Astrocyte of the spinal cord (primary cell): ENCODE measurements around the gene PCNT.

Experiments
- DNase-seq: peaks from one replicate; pipeline ENCODE4 v3.0.0; 2011; ENCODE audit warnings: low read depth, low spot score
- H3K4me3 ChIP-seq: 2 replicates; pipeline ENCODE4 v1.5.1; 2011; ENCODE audit warnings: low read depth, mild to moderate bottlenecking, low read length, moderate library complexity
- in situ Hi-C: cut with HindIII; loops from 2 replicates; pipeline ENCODE4 v1.10.0; 2017; ENCODE audit warnings: low sequenced_read_pairs
- TF ChIP-seq, protein P1 (sequence below): IDR thresholded peaks from 2 replicates; pipeline ENCODE4 v1.5.1; 2012; ENCODE audit warnings: low read depth, mild to moderate bottlenecking, low read length, inconsistent platforms

The PCNT gene

DNA sequence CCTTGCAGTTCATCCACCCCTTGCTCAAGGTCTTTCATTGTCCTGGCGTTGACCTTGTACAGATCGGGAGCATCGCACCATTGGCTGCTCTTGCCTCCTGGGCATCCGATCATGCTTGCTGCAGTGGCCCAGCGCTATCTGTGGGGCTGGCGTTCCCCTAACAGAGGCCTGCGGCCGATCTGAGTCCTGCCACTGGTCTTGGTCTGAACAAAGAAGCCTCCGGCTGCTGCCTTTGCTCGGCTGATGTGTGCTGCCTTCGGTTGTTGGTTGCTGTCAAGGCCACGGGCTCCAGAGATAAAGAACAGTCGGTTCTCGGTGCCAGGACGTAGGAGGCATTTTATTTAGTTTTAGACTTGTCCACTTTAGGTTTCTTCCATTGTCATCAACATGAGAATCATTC is 39.0 kb downstream of the PCNT start:
- no peak overlapping the region for H3K4me3 ChIP-seq
- TF ChIP-seq, protein P1, sequence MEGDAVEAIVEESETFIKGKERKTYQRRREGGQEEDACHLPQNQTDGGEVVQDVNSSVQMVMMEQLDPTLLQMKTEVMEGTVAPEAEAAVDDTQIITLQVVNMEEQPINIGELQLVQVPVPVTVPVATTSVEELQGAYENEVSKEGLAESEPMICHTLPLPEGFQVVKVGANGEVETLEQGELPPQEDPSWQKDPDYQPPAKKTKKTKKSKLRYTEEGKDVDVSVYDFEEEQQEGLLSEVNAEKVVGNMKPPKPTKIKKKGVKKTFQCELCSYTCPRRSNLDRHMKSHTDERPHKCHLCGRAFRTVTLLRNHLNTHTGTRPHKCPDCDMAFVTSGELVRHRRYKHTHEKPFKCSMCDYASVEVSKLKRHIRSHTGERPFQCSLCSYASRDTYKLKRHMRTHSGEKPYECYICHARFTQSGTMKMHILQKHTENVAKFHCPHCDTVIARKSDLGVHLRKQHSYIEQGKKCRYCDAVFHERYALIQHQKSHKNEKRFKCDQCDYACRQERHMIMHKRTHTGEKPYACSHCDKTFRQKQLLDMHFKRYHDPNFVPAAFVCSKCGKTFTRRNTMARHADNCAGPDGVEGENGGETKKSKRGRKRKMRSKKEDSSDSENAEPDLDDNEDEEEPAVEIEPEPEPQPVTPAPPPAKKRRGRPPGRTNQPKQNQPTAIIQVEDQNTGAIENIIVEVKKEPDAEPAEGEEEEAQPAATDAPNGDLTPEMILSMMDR = no peak
- in situ Hi-C loops = no loop called here
- DNase-seq = no peak

DNA sequence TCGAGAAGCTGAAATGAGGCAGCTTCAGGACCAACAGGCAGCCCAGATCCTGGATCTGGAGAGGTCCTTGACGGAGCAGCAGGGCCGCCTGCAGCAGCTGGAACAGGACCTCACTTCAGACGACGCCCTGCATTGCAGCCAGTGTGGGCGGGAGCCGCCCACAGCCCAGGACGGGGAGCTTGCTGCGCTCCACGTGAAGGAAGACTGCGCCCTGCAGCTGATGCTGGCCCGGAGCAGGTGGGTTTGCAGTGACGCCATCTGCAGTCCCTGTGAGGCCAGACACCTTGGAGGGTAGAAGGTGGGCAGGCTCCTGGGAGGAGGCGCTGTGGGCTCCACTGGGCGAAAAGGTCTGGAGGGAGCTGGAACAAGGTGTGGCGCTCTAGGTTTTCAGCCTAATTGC is 39.7 kb downstream of the PCNT start:
- in situ Hi-C loops = no loop called here
- TF ChIP-seq, protein P1 = no peak

DNA sequence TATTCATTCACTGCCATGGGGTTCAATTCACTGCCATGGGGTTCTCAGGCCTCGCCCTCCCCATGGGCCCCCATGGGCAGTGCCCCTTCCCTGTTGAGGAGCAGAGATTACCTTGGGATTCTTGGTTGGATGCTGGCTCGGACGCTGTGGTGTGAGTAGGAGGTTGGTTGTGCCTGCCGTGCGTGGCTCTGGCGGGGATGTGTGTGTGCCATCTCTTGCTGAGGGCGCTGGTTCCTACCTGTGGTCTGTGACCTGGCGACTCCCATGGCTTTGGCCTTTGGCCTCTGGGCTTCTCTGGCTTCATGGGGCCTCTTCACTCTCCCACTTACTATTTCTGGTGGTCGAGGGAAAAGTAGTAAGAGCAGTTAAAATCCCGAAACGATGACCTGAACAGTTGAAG is 42.1 kb downstream of the PCNT start:
- in situ Hi-C loops = no loop called here
- TF ChIP-seq, protein P1 = no peak
- no peak overlapping the region for H3K4me3 ChIP-seq
- no peak for DNase-seq

More for the DNA sequence above, 39.7 kb downstream of the PCNT start:
- DNase-seq = no peak
- no peak overlapping the region for H3K4me3 ChIP-seq

DNA sequence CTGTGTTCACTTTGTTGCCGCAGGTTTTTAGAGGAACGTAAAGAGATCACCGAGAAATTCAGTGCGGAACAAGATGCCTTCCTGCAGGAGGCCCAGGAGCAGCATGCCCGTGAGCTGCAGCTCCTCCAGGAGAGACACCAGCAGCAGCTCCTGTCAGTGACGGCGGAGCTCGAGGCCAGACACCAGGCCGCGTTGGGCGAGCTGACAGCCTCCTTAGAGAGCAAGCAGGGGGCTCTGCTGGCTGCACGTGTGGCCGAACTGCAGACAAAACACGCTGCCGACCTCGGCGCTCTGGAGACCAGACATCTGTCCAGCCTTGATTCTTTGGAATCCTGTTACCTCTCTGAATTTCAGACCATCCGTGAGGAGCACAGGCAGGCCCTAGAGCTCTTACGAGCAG is 42.6 kb downstream of the PCNT start:
- DNase-seq = no peak
- in situ Hi-C loops = no loop called here
- TF ChIP-seq, protein P1 = no peak
- no peak overlapping the region for H3K4me3 ChIP-seq

DNA sequence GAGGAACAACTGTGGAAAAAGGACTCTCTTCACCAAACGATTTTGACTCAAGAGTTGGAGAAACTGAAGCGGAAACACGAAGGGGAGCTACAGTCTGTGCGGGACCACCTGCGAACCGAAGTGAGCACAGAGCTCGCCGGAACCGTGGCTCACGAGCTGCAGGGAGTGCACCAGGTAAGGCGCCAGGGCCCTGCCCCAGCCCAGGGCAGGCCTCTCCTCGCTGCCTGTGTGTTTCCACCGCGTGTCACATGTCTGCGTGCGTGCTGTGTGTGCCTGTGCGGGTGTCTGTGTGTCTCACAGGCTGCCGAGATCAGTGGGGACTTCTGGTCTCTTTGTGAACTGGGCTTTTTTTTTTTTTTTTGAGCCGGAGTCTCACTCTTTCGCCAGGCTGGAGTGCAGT is 43.0 kb downstream of the PCNT start:
- TF ChIP-seq, protein P1 = no peak
- in situ Hi-C loops = no loop called here
- no peak for DNase-seq
- no peak overlapping the region for H3K4me3 ChIP-seq

DNA sequence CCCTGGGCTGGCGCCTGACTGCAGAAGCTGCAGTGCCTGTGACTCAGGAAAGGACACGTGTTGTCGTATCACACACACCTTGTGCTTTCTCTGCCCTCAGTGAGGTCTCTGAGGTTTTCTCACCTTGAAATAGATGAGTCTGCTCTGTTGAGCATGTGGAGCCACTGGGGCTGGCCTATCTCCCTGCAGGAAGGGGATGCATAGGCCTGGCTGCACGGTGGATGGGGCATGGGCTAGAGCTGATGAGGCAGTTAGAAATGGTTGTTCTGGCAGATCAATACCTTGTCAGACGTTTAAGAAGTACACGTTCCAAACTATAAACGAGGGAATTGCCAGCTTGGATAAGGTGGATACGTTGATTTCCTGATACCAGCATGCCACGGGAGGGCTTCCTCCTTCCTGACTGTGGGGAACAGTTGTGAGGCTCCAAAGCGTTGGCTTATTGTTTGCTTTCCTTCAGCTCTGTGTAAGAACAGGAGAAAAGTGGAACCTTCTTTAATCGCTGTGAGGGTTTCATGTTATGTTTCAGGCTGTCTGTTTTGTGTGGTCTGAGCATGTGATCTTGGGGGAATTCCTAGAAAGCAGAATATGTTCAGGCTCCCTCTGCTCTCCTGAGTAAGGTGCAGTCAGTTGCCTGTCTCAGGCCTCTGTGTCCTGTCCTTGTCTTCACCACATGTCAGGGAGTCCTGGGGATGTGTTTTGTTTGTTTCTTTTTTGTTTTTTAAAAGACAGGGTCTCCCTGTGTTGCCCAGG is 44.8 kb downstream of the PCNT start:
- no peak overlapping the region for H3K4me3 ChIP-seq
- in situ Hi-C loops = no loop called here
- DNase-seq = no peak
- TF ChIP-seq, protein P1 = no peak
